ENCODE data around the gene LMTK3.

GRCh38 chr19:48480183-48480557, 31.5 kb downstream of the LMTK3 start:
- no peak for TF ChIP-seq CTCF (IDR thresholded peaks at IDR 0.05; ENCODE audit: poor library complexity)
- no peak for TF ChIP-seq EZH2 (IDR thresholded peaks at IDR 0.05; ENCODE audit: borderline replicate concordance)

All from hepatocyte (in vitro differentiated cells).